ENCODE measurements around the gene NR6A1. TPM values are rescaled to one million over a fixed set of nuclear protein-coding genes. Genes with fewer than 3 reads are reported as not detected.
A peak's percentile ranks its signal among the peaks of the same experiment; 100 is the strongest.

The NR6A1 gene
- 91.1 and 97.7 TPM in 2 replicates for total RNA-seq (2014; rRNA removed; shearing (Covaris generic))

GRCh38 chr9:124771021-124771866 lies at the start of gene NR6A1:
Gene NR6A1, minus strand, starts transcription at chr9:124771311.
- DNase-seq, result peak; percentile 97
- peaks cover 27% of the 10 kb centered on the region; the same call in 1 of the 2 replicates for H3K27me3 ChIP-seq (ENCODE audit: control insufficient read depth, insufficient read depth, low read length)
- H3K36me3 ChIP-seq (replicated peaks; ENCODE audit: control insufficient read depth, insufficient read depth, low read length), result no peaks in the 10 kb centered on the region
- H3K4me3 ChIP-seq (ENCODE audit: insufficient read depth, low read depth, low read length), result peak within 1 kb of the TSS; percentile 89

DNA sequence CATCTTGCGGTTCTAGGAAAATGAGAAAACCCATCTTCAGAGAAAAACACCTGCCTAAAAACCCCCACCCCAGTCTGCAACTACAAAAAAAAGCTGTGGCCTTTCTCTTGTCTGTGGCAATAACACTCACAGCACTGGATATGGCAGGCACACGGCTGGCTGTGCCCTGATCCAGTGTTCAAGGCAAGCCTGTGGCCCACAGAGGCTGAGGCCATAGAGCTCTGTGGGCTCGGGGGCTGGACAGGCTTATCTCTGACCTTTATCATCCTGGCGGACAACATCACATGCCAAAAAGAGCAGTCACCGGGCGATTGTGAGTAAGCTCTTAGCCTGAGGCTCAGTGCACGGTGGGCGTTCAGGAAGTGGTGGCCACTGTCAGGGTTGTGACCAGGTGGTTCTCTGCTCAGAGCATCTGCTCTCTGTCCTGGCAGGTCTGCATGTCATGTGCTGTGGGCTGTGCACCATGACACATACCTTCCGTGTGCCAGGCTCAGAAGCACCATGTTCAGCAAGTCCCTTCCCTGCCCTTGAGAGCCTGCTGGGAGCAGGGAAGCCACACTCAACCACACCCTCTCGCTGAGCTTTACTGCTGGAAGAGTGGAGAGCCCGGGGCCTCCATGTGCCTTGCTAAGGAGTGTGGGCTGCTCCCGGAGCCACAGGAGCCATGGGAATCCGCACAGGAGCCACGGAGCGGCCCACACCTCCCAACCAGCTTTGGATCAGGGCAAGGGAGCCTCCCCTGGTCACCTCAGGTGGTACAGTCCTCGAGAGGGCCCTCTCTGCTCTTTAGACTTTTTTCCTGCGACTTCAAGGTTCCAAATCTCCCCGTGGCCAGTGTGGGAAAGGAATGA lies 47.5 kb upstream of the NR6A1 start:
- no peaks in the 10 kb centered on the region for H3K36me3 ChIP-seq (replicated peaks; ENCODE audit: control insufficient read depth, insufficient read depth, low read length)
- no peak overlapping the region for H3K4me3 ChIP-seq (ENCODE audit: insufficient read depth, low read depth, low read length)
- DNase-seq, result peak; percentile 73
- no peaks in the 10 kb centered on the region for H3K27me3 ChIP-seq (ENCODE audit: control insufficient read depth, insufficient read depth, low read length)

- no peaks in the 10 kb centered on the region for H3K27me3 ChIP-seq (ENCODE audit: control insufficient read depth, insufficient read depth, low read length)
- DNase-seq, result no peak
- H3K4me3 ChIP-seq (ENCODE audit: insufficient read depth, low read depth, low read length), result no peak overlapping the region
- H3K36me3 ChIP-seq (replicated peaks; ENCODE audit: control insufficient read depth, insufficient read depth, low read length), result no peaks in the 10 kb centered on the region
These were observed 44.5 kb upstream of the NR6A1 start for GRCh38 chr9:124815601-124816000.

- H3K36me3 ChIP-seq (replicated peaks; ENCODE audit: control insufficient read depth, insufficient read depth, low read length), result no peaks in the 10 kb centered on the region
- H3K27me3 ChIP-seq (ENCODE audit: control insufficient read depth, insufficient read depth, low read length), result no peaks in the 10 kb centered on the region
- no peak overlapping the region for H3K4me3 ChIP-seq (ENCODE audit: insufficient read depth, low read depth, low read length)
- DNase-seq, result peak; percentile 28
These were observed 43.0 kb upstream of the NR6A1 start for GRCh38 chr9:124814164-124814535.

DNA sequence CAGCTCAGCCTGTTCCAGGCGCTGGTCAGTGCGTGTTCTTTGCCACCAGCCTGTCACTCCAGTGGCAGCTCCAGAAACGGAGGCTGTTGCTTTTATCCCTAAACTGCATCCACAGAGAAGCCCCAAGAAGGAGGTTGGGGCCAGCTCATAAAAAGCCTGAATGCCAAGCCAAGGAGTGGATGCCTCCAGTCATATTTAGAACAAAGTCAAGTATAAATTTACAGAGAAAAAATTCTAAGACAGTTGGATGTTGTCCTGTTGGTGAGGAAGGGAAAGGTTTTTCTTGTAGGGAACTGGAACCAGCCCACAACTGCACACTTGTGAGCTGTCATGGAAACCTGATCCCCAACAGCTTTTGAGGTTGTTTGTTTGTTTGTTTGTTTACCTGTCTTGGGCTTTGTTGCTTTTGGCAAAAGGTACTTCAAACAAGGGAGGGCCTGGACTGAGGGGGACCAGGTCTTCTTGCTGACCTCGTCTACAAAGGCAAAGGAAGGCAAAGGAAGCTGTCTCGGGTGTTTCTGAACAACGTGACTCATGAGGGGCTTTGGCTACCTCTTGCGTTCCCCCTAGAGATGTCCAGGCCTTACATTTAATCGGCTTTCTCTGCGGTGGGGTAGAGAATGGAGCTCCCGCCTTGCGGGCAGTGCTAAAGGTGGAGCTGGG lies 42.5 kb upstream of the NR6A1 start:
- H3K36me3 ChIP-seq (replicated peaks; ENCODE audit: control insufficient read depth, insufficient read depth, low read length), result no peaks in the 10 kb centered on the region
- no peaks in the 10 kb centered on the region for H3K27me3 ChIP-seq (ENCODE audit: control insufficient read depth, insufficient read depth, low read length)
- H3K4me3 ChIP-seq (ENCODE audit: insufficient read depth, low read depth, low read length), result no peak overlapping the region
- DNase-seq, result no peak

GRCh38 chr9:124813041-124813440 lies 41.9 kb upstream of the NR6A1 start:
- no peaks in the 10 kb centered on the region for H3K36me3 ChIP-seq (replicated peaks; ENCODE audit: control insufficient read depth, insufficient read depth, low read length)
- no peaks in the 10 kb centered on the region for H3K27me3 ChIP-seq (ENCODE audit: control insufficient read depth, insufficient read depth, low read length)
- H3K4me3 ChIP-seq (ENCODE audit: insufficient read depth, low read depth, low read length), result no peak overlapping the region
- no peak for DNase-seq

- Histone ChIP-seq H3K36me3 (replicated peaks; ENCODE audit: control insufficient read depth, insufficient read depth, low read length) (no peaks in the 10 kb centered on the region), H3K4me3 (ENCODE audit: insufficient read depth, low read depth, low read length) (no peak overlapping the region), H3K27me3 (ENCODE audit: control insufficient read depth, insufficient read depth, low read length) (no peaks in the 10 kb centered on the region)
- DNase-seq, result peak; percentile 64
These were observed 41.3 kb upstream of the NR6A1 start for GRCh38 chr9:124812441-124812876.

GRCh38 chr9:124810663-124811355 lies 39.7 kb upstream of the NR6A1 start:
- Histone ChIP-seq H3K27me3 (ENCODE audit: control insufficient read depth, insufficient read depth, low read length) (no peaks in the 10 kb centered on the region), H3K36me3 (replicated peaks; ENCODE audit: control insufficient read depth, insufficient read depth, low read length) (no peaks in the 10 kb centered on the region), H3K4me3 (ENCODE audit: insufficient read depth, low read depth, low read length) (no peak overlapping the region)
- peak; percentile 96 for DNase-seq

DNA sequence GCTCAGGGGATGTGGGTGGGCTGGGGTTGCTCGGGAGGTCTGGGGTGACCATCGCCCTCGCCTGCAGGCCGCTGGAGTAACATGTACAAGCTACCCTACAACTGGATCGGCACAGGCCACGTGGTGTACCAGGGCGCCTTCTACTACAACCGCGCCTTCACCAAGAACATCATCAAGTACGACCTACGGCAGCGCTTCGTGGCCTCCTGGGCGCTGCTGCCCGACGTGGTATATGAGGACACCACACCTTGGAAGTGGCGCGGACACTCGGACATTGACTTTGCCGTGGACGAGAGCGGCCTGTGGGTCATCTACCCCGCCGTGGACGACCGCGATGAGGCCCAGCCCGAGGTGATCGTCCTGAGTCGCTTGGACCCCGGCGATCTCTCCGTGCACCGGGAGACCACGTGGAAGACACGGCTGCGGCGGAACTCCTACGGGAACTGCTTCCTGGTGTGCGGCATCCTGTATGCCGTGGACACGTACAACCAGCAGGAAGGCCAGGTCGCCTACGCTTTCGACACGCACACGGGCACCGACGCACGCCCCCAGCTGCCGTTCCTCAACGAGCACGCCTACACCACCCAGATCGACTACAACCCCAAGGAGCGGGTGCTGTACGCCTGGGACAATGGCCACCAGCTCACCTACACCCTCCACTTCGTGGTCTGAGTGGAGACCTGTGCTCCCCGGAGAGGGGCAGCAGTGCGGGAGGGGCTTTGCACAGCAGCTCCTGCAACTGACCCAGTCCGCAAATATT lies 38.8 kb upstream of the NR6A1 start:
- Histone ChIP-seq H3K27me3 (ENCODE audit: control insufficient read depth, insufficient read depth, low read length) (no peaks in the 10 kb centered on the region), H3K4me3 (ENCODE audit: insufficient read depth, low read depth, low read length) (no peak overlapping the region), H3K36me3 (replicated peaks; ENCODE audit: control insufficient read depth, insufficient read depth, low read length) (no peaks in the 10 kb centered on the region)
- DNase-seq, result peak; percentile 35

DNA sequence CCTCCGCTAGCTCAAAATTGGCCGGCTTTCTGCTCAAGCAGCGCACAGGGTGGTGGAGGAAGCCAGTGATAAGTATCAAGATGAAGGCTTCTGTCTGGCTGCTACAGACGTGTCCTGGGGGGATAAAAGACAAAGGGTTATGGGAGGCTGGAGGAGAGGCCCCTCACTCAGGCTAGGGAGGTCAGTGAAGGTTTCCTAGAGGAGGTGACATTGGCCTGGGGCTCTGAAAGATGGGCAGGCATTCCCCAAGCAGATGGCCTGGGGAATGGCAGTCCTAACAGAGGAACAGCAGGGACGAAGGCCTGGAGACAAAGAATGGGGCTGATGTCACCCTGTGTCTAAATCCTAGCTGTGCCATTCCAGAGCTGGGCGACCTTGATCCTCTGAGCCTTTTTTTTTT lies 38.1 kb upstream of the NR6A1 start:
- Histone ChIP-seq H3K36me3 (replicated peaks; ENCODE audit: control insufficient read depth, insufficient read depth, low read length) (no peaks in the 10 kb centered on the region), H3K4me3 (ENCODE audit: insufficient read depth, low read depth, low read length) (no peak overlapping the region), H3K27me3 (ENCODE audit: control insufficient read depth, insufficient read depth, low read length) (no peaks in the 10 kb centered on the region)
- peak; percentile 21 for DNase-seq

DNA sequence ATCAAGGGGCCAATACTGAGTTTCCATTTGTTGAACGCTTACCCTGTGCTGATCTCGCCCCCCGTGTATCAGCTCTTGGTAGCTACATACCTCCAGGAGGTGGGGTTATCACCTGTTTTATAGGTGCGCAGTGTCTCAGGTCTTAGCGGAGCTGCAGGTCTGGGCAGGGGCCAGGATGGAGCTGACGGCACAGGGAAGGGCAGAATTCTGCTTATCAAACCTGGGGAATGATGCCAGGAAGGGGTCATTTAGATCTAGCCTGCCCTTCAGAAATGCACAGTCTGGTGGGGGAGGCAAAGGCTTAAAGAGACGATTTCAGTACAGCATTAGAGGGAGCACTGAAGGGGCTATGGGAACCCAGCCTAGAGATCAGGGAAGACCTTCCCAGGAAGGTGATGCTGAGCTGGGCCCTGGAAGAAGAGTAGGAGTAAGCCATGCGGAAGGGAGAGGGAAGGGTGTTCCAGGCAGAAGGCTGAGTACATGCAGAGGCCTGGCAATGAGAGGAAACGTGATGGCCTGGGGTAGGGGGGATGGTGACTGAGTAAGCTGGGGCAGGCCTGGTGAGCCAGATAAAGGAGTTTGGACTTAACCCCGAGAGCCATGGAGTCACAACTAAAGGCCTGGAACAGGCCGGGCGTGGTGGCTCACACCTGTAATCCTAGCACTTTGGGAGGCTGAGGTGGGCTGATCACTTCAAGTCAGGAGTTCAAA lies 37.3 kb upstream of the NR6A1 start:
- DNase-seq, result peak; percentile 30
- Histone ChIP-seq H3K27me3 (ENCODE audit: control insufficient read depth, insufficient read depth, low read length) (no peaks in the 10 kb centered on the region), H3K36me3 (replicated peaks; ENCODE audit: control insufficient read depth, insufficient read depth, low read length) (no peaks in the 10 kb centered on the region), H3K4me3 (ENCODE audit: insufficient read depth, low read depth, low read length) (no peak overlapping the region)

DNA sequence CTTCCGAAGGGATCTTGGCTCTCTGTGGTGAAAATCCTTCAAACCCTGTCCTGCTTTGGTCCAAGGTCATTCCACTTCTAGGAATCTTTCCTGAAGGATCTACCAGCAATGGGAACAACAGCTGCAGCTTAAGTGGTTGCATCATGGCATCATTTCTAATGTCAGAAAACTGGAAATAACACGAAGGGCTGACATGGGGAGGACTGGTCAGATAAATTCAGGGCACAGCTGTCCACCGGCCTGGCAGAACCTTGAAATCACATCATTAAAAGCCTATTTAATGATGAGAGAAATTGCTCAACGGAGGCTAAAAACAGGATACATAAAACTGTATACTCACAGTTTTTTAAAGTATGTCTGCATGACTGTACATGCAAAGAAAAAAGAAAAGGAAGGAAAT lies 34.1 kb upstream of the NR6A1 start:
- H3K36me3 ChIP-seq (replicated peaks; ENCODE audit: control insufficient read depth, insufficient read depth, low read length), result no peaks in the 10 kb centered on the region
- no peaks in the 10 kb centered on the region for H3K27me3 ChIP-seq (ENCODE audit: control insufficient read depth, insufficient read depth, low read length)
- peak; percentile 6 for DNase-seq
- no peak overlapping the region for H3K4me3 ChIP-seq (ENCODE audit: insufficient read depth, low read depth, low read length)

- DNase-seq, result peak; percentile 33
- Histone ChIP-seq H3K4me3 (ENCODE audit: insufficient read depth, low read depth, low read length) (no peak overlapping the region), H3K36me3 (replicated peaks; ENCODE audit: control insufficient read depth, insufficient read depth, low read length) (no peaks in the 10 kb centered on the region), H3K27me3 (ENCODE audit: control insufficient read depth, insufficient read depth, low read length) (no peaks in the 10 kb centered on the region)
These were observed 32.8 kb upstream of the NR6A1 start for GRCh38 chr9:124803911-124804310.

Measured in H7 (cell line).